ENCODE results near the gene TGFB1.

- TF ChIP-seq CTCF (IDR thresholded peaks at IDR 0.05) = no peak
- TF ChIP-seq GABPA (IDR thresholded peaks at IDR 0.05; ENCODE audit: low read depth) = no peak
- TF ChIP-seq RAD21 (IDR thresholded peaks at IDR 0.05; ENCODE audit: low read length) = no peak
- no peak for TF ChIP-seq USF2 (IDR thresholded peaks at IDR 0.05; ENCODE audit: borderline replicate concordance, low read depth, low read length)
- TF ChIP-seq EP300 (IDR thresholded peaks at IDR 0.05; ENCODE audit: borderline replicate concordance in 1 of 2, low read depth in 1 of 2, low read length in 1 of 2) = no peak
- TF ChIP-seq TAF1 (IDR thresholded peaks at IDR 0.05; ENCODE audit: borderline replicate concordance, low read depth, low read length) = no peak
- TF ChIP-seq ELF1 (IDR thresholded peaks at IDR 0.05) = no peak
- TF ChIP-seq POLR2AphosphoS5 (IDR thresholded peaks at IDR 0.05; ENCODE audit: low read depth, low read length) = no peak
- no peak for TF ChIP-seq FOXM1 (IDR thresholded peaks at IDR 0.05; ENCODE audit: low read depth)
Observed at GRCh38 chr19:41376241-41376997, 22.7 kb upstream of the TGFB1 start, which contains the start of gene TMEM91.

Data from SK-N-SH (cell line).